HepG2 (cell line): Measurements from ENCODE around the gene CDC42EP1. TPM values are rescaled to one million over a fixed set of nuclear protein-coding genes. Genes with fewer than 3 reads are reported as not detected.
A peak's percentile ranks its signal among the peaks of the same experiment; 100 is the strongest.

Experiments
- CBX5 ChIP-seq: sonication (generic); formaldehyde crosslinking; IDR thresholded peaks from 2 replicates; pipeline ENCODE4 v1.4.0; 2020; ENCODE audit warnings: missing genetic modification reagents, borderline replicate concordance
- DRAP1 ChIP-seq: IDR thresholded peaks from 2 replicates; pipeline ENCODE4 v1.6.1; 2016; ENCODE audit warnings: missing genetic modification reagents, missing compliant biosample characterization
- FOXP4 ChIP-seq: sonication (generic); formaldehyde crosslinking; IDR thresholded peaks from 2 replicates; pipeline ENCODE4 v1.4.0; 2020; ENCODE audit warnings: missing genetic modification reagents
- HDAC6 ChIP-seq: fragments of 200-600 bp; sonication (generic); IDR thresholded peaks from 2 replicates; pipeline ENCODE4 v1.7.0; 2017; ENCODE audit warnings: mild to moderate bottlenecking, antibody characterized with exemption, low read length, low read depth
- MAF1 ChIP-seq: sonication (generic); formaldehyde crosslinking; IDR thresholded peaks from 2 replicates; pipeline ENCODE4 v1.5.0; 2020; ENCODE audit warnings: missing genetic modification reagents, borderline replicate concordance
- MAFF ChIP-seq: IDR thresholded peaks from 2 replicates; pipeline ENCODE4 v1.6.1; 2011; ENCODE audit warnings: low read depth, low read length, improper control_type of control experiment
- MED8 ChIP-seq: sonication (generic); formaldehyde crosslinking; IDR thresholded peaks from 2 replicates; pipeline ENCODE4 v1.8.1; 2023; ENCODE audit warnings: mild to moderate bottlenecking, missing genetic modification reagents; ENCODE audit not compliant: insufficient replicate concordance
- MEF2D ChIP-seq: sonication (generic); formaldehyde crosslinking; IDR thresholded peaks from 2 replicates; pipeline ENCODE4 v1.5.1; 2020; ENCODE audit warnings: mild to moderate bottlenecking, missing genetic modification reagents
- MTA1 ChIP-seq: sonication (generic); formaldehyde crosslinking; IDR thresholded peaks from 2 replicates; pipeline ENCODE4 v1.4.0; 2020; ENCODE audit warnings: missing genetic modification reagents, mild to moderate bottlenecking, borderline replicate concordance
- ONECUT2 ChIP-seq: sonication (generic); formaldehyde crosslinking; IDR thresholded peaks from 2 replicates; pipeline ENCODE4 v1.4.0; 2020; ENCODE audit warnings: missing genetic modification reagents
- PHF21A ChIP-seq: sonication (generic); formaldehyde crosslinking; IDR thresholded peaks from 2 replicates; pipeline ENCODE4 v1.5.0; 2020; ENCODE audit warnings: mild to moderate bottlenecking, missing genetic modification reagents
- SMARCC2 ChIP-seq: fragments of 450-650 bp; IDR thresholded peaks from 2 replicates; pipeline ENCODE4 v1.6.1; 2017; ENCODE audit warnings: antibody characterized with exemption, mild to moderate bottlenecking
- SOX5 ChIP-seq: IDR thresholded peaks from 2 replicates; pipeline ENCODE4 v1.6.1; 2016; ENCODE audit warnings: borderline replicate concordance
- SRF ChIP-seq: IDR thresholded peaks from 2 replicates; pipeline ENCODE4 v1.6.1; 2011; ENCODE audit warnings: mild to moderate bottlenecking, low read depth, low read length, moderate library complexity
- STAT5B ChIP-seq: sonication (generic); formaldehyde crosslinking; IDR thresholded peaks from 2 replicates; pipeline ENCODE4 v1.4.0; 2020; ENCODE audit warnings: missing genetic modification reagents
- TAF15 ChIP-seq: fragments of 200-400 bp; formaldehyde crosslinking; IDR thresholded peaks from one replicate; pipeline ENCODE4 v1.6.1; 2018; ENCODE audit warnings: mild to moderate bottlenecking, low read depth, low read length; ENCODE audit not compliant: poor library complexity, severe bottlenecking
- TERF1 ChIP-seq: sonication (generic); formaldehyde crosslinking; IDR thresholded peaks from 2 replicates; pipeline ENCODE4 v1.8.0; 2022; ENCODE audit warnings: mild to moderate bottlenecking, missing genetic modification reagents, moderate library complexity
- ZBTB20 ChIP-seq: sonication (generic); formaldehyde crosslinking; IDR thresholded peaks from 2 replicates; pipeline ENCODE4 v1.8.1; 2023; ENCODE audit warnings: missing genetic modification reagents, low read depth, mild to moderate bottlenecking, borderline replicate concordance
- ZBTB38 ChIP-seq: sonication (generic); formaldehyde crosslinking; IDR thresholded peaks from 2 replicates; pipeline ENCODE4 v1.5.1; 2020; ENCODE audit warnings: mild to moderate bottlenecking, missing genetic modification reagents
- ZBTB46 ChIP-seq: sonication (generic); formaldehyde crosslinking; IDR thresholded peaks from 2 replicates; pipeline ENCODE4 v1.4.0; 2020; ENCODE audit warnings: mild to moderate bottlenecking, missing genetic modification reagents, borderline replicate concordance
- ZNF24 ChIP-seq: fragments of 450-650 bp; IDR thresholded peaks from 2 replicates; pipeline ENCODE4 v1.6.1; 2017; ENCODE audit warnings: antibody characterized with exemption, mild to moderate bottlenecking
- ZNF441 ChIP-seq: sonication (generic); formaldehyde crosslinking; IDR thresholded peaks from 2 replicates; pipeline ENCODE4 v1.7.0; 2021; ENCODE audit warnings: missing genetic modification reagents, borderline replicate concordance
- ZNF674 ChIP-seq: sonication (generic); formaldehyde crosslinking; IDR thresholded peaks from 2 replicates; pipeline ENCODE4 v1.5.0; 2020; ENCODE audit warnings: low read depth, mild to moderate bottlenecking, missing genetic modification reagents
- ZNF746 ChIP-seq: sonication (generic); formaldehyde crosslinking; IDR thresholded peaks from 2 replicates; pipeline ENCODE4 v1.8.0; 2022; ENCODE audit warnings: mild to moderate bottlenecking, missing genetic modification reagents
- ZNF781 ChIP-seq: sonication (generic); formaldehyde crosslinking; IDR thresholded peaks from 2 replicates; pipeline ENCODE4 v1.5.1; 2020; ENCODE audit warnings: borderline replicate concordance, mild to moderate bottlenecking, missing genetic modification reagents; ENCODE audit errors: not compliant biosample characterization
- ZNF839 ChIP-seq: sonication (generic); formaldehyde crosslinking; IDR thresholded peaks from 2 replicates; pipeline ENCODE4 v1.4.0; 2020; ENCODE audit warnings: missing genetic modification reagents, mild to moderate bottlenecking, borderline replicate concordance
- polyA plus RNA-seq, 8 experiments: library from polyadenylated mRNA; depleted of rRNA in 3 of 8; stranded (reverse) in 7 of 8; unstranded in 1 of 8; fragments of >200 nt; fragmentation: Illumina TruSeq in 4 of 8; extraction: Trizol in 4 of 8; gene quantifications; 2 replicates each; pipeline versions ENCODE4 v1.2.1 to v1.2.3, GENCODE V29; 2011 to 2016; ENCODE audit warnings: low read depth in 4 of 8, missing spikeins in 1 of 8, mixed read lengths in 1 of 8; ENCODE audit not compliant: insufficient read depth in 1 of 8
- total RNA-seq, 5 experiments: library from RNA; depleted of rRNA; stranded (reverse); fragments of >200 nt; fragmentation: Illumina TruSeq; extraction: Trizol; gene quantifications; 2 replicates each; pipeline ENCODE4 v1.2.3, GENCODE V29; 2016; ENCODE audit warnings: low read depth in 1 of 5

Gene CDC42EP1
- total and polyA plus RNA-seq, 2 of the 13 experiments (the other 11 are each of a cell fraction or from before 2014, with no cell fraction given), result 17.1 to 29.5 TPM

- no peak for TF ChIP-seq ONECUT2 (CRISPR knock-in tag)
- no peak for TF ChIP-seq ZNF781 (CRISPR knock-in tag)
- no peak for TF ChIP-seq MAFF
- no peak for TF ChIP-seq MEF2D (CRISPR knock-in tag)
- no peak for TF ChIP-seq ZNF746 (CRISPR knock-in tag)
- no peak for TF ChIP-seq PHF21A (CRISPR knock-in tag)
- no peak for TF ChIP-seq MAF1 (CRISPR knock-in tag)
- TF ChIP-seq SMARCC2, result no peak
- no peak for TF ChIP-seq STAT5B (CRISPR knock-in tag)
- TF ChIP-seq ZBTB46, result no peak
- no peak for TF ChIP-seq TERF1 (CRISPR knock-in tag)
- no peak for TF ChIP-seq ZNF839 (CRISPR knock-in tag)
- peak; percentile 25; the same call in 1 of the 2 replicates for TF ChIP-seq DRAP1 (CRISPR knock-in tag)
- no peak for TF ChIP-seq TAF15
- peak; percentile 63; the same call in 1 of the 2 replicates for TF ChIP-seq ZBTB38 (CRISPR knock-in tag)
- TF ChIP-seq HDAC6, result no peak
- peak; percentile 38; the same call in 1 of the 2 replicates for TF ChIP-seq FOXP4 (CRISPR knock-in tag)
- TF ChIP-seq SOX5 (CRISPR knock-in tag), result 0 out of 2 replicates have a peak, but pooled peaks have one; percentile 39
- TF ChIP-seq CBX5 (CRISPR knock-in tag), result peak; percentile 62; the same call in 1 of the 2 replicates
- no peak for TF ChIP-seq ZNF24
- TF ChIP-seq ZNF674 (CRISPR knock-in tag), result no peak
- no peak for TF ChIP-seq ZBTB20 (CRISPR knock-in tag)
- no peak for TF ChIP-seq ZNF441
- peak; percentile 50; the same call in 1 of the 2 replicates for TF ChIP-seq MTA1 (CRISPR knock-in tag)
- TF ChIP-seq MED8 (CRISPR knock-in tag), result no peak
- no peak for TF ChIP-seq SRF
Measured at GRCh38 chr22:37538590-37539357, 21.5 kb upstream of the CDC42EP1 start (continued).
